NCI-H460 (cell line): ENCODE measurements around the gene RNU7-1. TPM values are rescaled to one million over a fixed set of nuclear protein-coding genes. Genes with fewer than 3 reads are reported as not detected.
A peak's percentile ranks its signal among the peaks of the same experiment; 100 is the strongest.

Experiments
- DNase-seq: peaks from one replicate; pipeline ENCODE4 v3.0.0-alpha.2; 2016; ENCODE audit warnings: low read depth; ENCODE audit errors: extremely low read depth
- total RNA-seq: library from RNA; depleted of rRNA; stranded (reverse); fragments of >200 nt; shearing (Covaris generic); gene quantifications from 2 replicates; pipeline ENCODE4 v1.2.3, GENCODE V29; 2014

The RNU7-1 gene
- total RNA-seq, 1 experiment from 2014 or later = not detected

DNA sequence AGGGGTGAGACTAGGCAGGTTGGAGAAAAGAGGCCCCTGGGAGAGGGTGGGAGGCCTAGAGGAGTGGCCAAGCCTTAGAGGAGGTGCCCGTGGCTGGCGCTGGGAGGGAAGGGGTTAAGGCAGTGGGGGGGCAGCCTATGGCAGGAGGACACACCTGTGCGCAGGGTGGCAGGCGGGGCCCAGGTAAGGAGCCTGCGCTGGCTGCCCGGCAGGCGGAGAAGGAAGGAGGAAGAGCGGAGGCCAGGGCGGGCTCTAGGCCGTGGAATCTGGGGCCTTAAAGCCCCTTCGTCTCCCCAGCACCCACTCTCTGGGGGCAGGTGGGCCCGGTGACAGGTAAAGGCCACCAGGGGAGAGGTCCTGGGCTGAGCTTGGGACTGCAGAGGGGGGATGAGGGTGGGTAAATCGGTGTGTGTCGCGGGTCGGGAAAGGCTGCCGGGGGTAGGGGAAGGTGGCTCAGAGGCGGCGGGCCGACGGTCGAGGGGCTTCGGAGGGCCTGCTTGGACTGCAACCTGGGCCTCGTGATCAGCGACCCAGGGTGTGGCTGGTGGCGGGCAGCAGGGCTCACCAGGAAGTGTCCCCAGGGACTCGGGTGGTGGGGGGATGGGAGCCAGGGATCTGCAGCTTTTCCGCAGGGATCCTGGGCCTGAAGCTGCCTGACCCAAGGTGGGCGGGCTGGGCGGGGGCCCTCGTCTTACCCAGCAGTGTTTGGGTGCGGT lies 19.6 kb downstream of the RNU7-1 start:
- no peak for DNase-seq

DNA sequence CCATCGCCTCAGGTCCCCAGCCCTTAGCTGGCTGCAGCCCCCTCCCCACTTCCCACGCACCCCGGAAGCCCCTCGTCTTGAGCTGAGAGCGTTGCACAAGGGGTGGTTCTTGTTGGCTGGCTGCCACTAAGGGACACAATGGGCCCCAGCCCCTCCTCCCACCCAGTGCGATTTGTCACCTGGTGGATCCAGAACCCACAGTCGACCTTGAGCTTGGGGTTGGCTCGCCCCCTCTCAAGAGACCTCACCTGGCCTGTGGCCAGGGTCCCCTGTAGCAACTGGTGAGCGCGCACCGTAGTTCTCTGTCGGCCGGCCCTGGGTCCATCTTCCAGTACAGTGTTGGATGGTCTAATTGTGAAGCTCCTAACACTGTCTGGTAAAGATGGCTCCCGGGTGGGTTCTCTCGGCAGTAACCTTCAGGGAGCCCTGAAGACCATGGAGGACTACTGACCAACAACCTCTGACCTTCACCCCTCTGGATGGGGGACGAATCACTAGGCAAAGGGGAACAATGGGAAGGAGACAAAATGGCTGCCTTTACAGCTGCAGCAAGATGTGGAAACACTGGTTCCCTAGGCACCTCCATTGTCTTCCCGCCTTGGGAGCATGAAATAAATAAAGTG lies 20.3 kb downstream of the RNU7-1 start:
- no peak for DNase-seq

DNA sequence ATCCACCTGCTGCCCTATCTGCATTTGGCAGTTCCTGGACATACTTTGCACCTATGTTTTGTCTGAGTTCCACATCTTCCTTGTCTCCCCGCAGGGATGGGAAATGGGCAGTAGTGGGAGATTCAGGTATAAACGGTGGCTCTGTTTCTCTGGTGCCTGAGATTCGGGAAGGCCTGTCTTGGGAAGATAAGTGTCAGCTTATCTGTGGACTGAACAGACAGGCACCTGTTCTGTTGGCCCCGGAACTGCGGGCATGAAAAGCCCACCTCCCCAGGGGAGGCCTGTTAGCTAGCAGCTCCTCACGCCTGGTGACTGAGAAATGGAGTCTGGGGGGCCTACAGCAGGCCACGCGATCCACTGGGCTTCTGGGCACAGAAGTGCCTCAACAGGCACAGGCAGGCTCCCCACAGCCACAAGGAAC lies 21.0 kb downstream of the RNU7-1 start:
- no peak for DNase-seq

DNA sequence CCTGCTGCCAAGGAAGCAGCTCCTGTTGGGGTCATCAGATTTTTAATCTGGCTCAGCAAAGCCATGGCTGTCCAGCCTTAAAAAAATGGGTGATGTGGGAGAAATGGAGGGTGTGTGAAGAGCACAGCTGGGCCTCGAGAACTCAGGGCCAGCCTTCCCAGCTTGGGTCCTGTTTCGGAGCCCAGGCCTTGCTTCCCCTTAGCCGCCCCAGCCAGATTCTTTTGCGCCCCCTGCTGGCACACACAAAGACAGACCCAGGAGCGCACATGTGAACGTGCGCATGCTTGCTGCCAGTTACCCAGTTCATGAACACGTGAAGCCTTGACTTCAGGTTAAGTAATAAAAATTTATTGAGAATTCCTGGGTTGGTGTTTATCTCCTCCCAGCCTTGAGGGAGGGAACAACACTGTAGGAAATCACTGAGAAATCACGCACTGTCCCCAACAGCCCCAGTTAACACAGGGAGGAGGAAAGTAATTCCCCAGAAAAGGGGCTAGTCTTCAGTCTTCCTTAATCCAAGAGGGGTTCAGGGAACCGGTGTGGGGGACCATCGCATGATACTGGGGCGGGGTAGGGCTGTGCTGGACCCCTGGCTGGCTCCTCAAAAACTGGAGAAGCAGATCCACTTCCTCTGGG lies 21.5 kb downstream of the RNU7-1 start:
- peak; percentile 81 for DNase-seq

DNA sequence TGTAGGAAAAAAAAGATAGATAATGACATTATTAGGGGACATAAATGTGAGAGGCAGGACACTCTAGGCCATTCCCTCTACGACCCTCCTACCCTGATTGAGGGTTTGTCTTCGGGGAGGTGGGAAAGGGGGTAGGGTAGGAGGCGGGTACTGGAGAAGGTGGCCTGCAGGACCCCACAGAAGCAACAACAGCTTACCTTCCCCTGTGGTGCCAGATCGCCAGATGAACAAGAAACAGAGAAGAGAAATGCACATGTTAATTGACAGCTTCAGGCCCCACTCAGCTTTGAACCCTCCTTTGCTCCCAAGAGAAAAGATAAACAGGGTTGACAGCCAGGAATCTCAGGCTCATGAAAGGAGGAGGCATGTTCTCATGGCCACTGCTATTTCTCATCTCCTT lies 22.1 kb downstream of the RNU7-1 start:
- DNase-seq = no peak

DNA sequence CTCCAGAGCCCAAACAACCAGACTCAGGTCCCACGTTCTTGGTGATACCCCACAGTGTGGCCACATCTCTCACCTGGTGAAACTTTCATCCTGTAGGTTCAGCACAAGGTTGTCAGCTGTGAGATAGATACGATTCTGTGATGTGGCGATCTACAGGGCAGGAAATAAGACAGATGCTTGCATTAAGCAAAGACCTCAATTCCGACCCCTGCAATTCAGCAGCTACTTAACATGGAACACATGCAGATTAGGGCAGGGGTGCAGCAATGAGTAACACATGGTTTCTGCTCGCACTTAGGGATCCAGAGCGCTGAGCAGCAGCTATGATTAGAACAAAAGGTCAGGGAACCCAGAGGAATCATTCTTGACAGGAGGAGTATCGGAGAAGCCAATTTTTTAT lies 22.7 kb downstream of the RNU7-1 start:
- DNase-seq = no peak

DNA sequence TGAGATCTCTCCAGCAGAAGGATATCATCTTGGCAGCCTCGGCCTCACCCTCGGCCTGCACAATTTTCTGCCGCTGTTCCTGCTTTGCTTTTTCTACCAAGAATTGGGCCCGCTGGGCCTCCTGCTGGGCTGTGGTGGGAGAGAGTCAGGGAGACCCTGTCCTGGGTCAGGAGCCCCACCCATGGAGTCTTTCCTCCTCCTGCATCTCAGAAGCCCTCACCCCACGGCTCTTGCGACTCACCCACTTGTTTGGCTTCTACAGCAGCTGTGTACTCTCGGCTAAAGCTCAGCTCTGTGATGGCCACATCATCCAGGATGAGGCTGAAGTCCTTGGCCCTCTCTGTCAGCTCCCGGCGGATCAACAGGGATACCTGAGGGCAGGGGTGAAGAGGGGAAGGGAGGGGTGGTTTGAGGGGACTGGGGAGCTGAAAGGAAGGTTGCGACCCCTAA lies 24.1 kb downstream of the RNU7-1 start:
- DNase-seq = no peak

DNA sequence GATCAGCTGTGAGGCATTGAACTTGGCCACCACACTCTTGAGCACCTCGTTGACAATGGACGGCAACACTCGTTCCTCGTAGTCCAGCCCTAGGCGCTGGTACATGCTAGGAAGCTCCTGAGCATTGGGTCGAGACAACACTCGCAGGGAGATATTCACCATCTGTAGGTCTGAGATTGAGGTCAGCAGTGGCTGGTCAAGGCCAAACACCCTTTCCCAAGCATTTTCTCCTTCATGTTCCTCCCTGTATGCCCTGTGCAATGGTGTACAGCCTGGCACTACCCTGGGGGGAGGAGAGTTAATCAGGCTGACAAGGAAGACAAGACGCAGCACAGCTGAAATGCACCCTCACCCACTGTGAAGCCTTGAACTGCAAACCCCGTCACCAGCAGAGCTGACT lies 24.8 kb downstream of the RNU7-1 start:
- DNase-seq = no peak

DNA sequence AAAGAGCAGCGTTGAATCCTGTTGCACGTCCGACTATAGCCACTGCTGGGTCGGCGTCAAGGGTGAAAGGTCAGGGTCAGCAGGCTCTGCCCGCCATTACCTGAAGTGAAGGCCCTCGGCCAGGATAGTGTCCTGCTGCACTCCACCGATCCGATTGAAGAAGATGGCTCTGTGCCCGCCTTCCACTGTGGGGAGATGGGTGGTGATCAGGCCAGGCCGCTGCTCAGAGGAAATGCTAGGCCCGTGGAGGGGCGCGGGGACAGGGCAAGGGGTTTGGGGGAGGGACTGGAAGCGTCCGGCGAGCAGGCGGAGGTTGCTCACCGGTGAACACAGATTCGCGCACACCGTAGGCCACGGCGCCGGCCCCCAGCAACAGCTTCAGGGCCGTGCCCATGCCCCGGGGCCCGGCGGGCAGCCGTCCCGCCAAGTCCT lies 26.5 kb downstream of the RNU7-1 start:
- DNase-seq = no peak

DNA sequence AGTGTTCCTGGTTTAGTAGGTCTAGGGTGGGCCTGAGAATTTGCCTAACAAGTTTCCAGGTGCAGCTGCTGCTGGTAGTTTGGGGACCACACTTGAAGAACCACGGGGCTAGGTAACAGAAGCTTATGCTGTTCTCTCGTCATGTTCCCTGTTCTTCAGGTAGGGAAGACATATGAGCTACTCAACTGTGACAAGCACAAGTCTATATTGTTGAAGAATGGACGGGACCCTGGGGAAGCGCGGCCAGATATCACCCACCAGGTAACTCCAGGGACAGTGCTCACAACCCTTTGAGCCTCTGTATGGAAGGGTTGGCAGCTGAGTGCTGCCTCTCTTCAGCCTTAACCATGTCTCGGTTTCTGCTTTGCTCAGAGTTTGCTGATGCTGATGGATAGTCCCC lies 30.6 kb downstream of the RNU7-1 start:
- no peak for DNase-seq

DNA sequence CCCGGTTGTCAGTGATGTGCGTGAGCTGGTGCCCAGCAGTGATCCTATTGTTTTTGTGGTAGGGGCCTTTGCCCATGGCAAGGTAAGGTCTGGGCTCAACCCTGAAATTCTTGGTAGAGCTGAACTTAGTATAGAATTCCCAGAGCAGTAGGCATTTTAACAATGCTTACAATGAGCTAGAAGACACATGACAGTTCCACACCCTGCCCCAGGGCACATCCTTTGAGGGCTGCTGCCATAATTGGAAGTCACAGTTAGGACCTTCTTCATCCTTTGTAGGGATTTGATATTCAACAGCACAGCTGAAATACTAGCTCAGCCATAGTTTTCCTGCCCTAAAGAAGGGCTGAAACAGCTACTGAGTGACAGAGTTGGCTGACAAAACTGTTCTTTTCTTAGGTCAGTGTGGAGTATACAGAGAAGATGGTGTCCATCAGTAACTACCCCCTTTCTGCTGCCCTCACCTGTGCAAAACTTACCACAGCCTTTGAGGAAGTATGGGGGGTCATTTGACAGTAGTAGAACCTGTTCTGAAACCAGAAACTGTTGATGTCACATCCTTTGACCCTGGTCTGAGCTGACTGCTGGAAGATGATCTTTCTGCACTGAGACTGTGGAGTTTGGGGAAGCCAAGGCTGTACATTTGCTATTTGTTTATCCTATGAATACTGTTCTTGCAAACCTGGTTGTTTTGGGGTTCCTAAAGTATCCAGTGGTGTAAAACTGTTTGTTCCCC lies 31.8 kb downstream of the RNU7-1 start:
- no peak for DNase-seq

DNA sequence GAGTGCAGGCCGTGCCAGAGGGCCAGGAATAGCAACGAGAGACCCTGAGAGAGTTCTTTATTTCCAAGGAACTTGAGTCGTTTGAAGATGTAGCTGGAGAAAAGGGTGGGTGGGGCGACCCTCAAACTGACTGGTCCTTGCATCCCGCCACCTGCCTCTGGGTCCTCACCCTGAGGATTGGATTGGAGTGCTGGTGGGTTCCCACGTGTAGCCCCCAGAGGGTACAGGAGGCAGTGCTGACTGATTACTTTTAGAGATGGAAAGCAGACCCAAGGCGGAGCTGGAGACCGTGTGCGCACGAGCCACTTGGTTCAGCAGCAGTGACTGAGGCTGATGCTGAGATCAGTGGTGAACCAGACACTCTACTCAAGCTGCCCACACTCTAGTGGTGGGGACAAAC lies 34.0 kb downstream of the RNU7-1 start:
- DNase-seq = no peak

DNA sequence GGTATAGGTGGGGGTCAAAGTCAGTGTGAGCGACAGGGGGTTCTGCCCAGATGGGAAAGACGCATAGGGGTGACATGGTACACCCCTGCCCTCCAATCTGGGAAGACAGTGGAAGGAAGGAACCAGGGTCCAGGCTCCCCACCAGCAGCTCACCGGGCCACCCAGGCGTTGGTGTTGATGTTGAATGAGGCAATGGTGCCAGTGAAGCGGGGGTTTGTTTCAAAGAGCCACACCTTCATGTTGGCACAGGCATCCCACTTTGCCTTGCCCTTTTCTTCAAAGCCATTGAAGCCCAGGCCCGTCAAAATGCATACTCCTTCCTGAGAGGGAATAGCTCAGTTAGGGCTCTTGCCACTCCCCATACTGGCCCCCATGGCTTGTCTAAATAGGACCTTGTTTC lies 34.6 kb downstream of the RNU7-1 start:
- DNase-seq = no peak

DNA sequence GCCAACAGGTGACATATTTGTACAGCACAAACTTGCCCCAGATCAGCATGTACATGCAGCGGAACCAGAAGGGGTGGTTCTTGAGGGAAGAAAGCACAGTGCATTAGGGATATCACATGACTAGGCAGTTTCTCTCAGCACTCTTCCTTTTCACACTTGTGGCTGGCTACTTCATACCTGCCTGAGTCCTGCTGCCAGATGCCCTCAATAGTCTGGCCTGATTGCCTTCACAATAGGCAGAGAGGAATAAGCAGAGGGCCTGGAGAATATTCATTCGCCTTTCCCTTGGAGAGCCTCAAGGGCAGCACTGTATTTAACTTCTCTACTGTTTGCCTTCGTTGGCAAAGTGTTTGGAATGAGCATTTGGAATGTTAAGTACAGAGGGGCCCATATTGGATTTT lies 35.0 kb downstream of the RNU7-1 start:
- no peak for DNase-seq

DNA sequence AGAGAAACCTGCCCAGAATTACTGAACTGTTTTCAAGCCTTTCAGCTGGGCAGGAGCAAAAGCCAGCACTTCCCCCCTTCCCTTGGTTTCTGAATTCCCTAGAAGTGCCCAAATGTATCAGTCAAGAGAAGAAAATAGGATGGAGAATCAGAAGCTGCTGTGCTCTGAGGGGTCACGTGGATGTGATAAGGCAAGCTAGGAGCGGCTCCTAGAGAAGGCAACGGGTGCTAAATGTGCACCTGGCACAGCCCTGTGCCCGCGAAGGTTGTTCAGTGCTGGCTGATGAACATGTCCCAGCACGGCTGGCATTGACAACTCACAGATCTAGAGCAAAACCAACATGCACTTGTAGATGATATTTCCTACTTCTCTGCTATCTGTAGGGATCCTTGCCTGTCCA lies 35.4 kb downstream of the RNU7-1 start:
- no peak for DNase-seq

DNA sequence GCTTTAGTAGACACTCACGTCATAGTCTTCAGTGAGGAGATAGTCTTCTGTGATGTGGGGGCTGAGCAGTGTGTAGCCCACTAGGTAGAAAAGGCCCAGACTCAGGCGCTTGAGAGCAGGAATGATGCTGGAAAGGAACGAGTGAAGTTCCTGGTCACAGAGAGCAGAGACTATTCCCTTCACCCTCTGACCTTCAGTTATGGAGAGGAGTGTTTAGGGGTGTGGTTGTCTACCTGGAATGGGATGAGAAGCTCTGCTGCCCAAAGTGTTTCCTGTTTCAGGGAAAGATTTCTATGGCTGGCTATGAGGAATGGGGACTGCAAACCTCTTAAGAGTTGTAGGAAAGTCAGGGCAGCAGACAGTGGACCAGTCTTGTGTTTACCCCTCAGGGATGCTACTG lies 35.8 kb downstream of the RNU7-1 start:
- no peak for DNase-seq

DNA sequence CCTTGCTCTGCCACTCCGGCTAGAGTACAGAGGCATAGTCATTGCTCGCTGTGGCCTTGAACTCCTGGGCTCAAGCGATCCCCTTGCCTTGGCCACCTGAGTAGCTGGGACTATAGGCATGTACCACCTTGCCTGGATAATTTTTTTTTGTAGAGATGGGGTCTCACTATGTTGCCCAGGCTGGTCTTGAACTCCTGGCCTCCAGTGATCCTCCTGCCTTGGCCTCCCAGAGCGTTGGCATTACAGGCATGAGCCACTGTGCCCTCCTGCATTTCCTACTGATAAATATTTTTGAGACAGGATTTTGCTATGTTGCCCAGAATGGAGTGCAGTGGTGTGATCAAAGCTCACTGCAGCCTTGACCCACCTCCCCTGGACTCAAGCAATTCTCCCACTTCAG lies 36.5 kb downstream of the RNU7-1 start:
- DNase-seq = no peak

DNA sequence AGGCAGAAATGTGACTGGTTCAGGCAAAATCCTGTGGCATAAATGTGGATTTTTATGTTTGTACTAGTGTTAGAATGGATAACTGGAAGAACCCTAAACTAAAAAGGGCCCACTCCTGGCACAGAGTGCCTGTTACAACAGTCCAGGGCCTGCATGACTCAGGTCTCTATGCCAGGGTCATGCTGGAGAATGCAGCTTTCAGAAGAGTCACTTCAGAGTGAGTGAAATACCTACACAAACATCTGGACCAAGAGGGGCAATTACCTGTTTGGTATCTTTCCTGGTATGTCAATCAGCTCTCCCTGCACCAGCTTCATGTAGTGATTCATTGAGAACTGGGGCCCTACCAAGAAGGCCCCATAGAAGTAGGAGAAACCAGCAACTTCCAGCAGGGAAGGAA lies 37.1 kb downstream of the RNU7-1 start:
- no peak for DNase-seq

DNA sequence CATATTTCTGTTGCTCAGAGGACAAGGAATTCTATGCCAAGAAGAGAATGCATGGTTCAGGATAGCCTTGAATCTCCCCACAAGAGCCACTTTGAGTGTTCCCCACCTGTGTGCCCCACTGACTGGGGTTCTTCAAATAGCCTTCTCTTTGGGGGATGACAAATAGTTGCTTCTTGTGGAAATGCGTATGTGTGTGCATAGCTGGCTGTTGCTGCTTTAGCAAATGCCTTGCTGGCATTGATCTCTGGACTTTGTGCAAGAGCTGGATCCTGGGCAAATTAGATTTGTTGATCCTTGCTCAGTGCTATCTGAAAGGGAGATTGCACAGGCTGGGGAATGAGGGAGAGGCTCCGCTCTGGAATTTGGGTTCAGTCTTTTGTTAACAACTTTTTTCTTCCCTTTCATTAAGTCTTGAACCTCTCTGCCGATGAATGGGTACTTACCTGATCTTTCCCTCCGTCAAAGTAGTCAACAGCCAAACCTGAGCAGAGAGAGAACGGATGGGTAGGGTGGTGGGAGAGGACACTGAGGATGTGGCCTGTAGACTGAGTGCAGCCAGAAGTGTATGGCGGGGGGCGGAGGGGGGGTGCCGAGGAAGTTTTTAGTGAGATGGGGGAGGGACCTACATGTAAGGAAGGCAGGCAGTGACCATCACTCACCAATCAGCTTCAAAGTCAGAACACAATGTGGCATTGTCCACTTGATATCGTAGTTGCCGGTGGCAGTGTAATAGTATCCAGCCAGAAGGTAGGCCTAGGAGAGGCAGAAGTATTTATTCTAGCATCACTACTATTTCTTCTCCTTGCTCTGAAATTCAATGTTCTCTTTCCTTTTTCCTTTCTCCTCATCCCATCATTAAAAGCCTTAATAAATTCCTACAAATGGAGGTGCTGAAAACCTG lies 37.8 kb downstream of the RNU7-1 start:
- no peak for DNase-seq

DNA sequence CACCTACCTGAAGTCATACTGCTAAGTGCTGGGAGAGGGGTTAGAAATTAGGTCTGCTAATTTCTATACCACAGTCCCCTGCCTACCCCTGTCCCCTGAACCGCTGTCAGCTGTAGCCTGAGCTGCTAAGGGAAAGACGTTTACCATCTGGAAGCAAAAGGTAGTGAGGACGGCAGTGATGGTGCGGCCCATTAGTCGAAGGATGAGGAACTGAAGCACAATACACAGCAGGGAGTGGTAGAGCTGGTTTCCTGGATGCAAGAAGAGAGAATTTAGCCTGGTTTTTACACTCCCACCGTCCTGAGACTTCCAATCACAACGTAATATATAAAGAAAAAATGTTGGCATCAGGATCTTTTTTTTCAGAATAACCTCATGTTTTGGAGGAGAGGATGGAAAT lies 38.9 kb downstream of the RNU7-1 start:
- no peak for DNase-seq
